Thoracic aorta (tissue), 2 donors: ENCODE data around the gene TTC13. TPM values are rescaled to one million over a fixed set of nuclear protein-coding genes. Genes with fewer than 3 reads are reported as not detected.

Experiments used
- ATAC-seq: fragments of 150-250 bp; one replicate; pipeline ENCODE4 v1.8.0; 2017; ENCODE audit warnings: low read depth; ENCODE audit not compliant: insufficient number of reproducible peaks, low FRiP score
- DNase-seq: peaks from one replicate; pipeline ENCODE4 v3.0.0-alpha.2; 2020; ENCODE audit warnings: low spot score
- H3K27ac ChIP-seq, 2 donors: fragments of 200-600 bp; sonication (generic); 1 replicate in 1 of 2; 2 replicates in 1 of 2; pipeline ENCODE4 v1.5.1; 2016; ENCODE audit warnings: mild to moderate bottlenecking in 2 of 2, moderate library complexity in 2 of 2
- H3K27me3 ChIP-seq: fragments of 200-600 bp; sonication (generic); replicated peaks from 2 replicates; pipeline ENCODE4 v1.6.0; 2016; ENCODE audit warnings: mild to moderate bottlenecking; ENCODE audit not compliant: insufficient read depth
- H3K36me3 ChIP-seq: fragments of 200-600 bp; sonication (generic); one replicate; pipeline ENCODE4 v1.5.1; 2016
- H3K4me1 ChIP-seq, 2 donors: fragments of 200-600 bp; sonication (generic); 1 replicate in 1 of 2; 2 replicates in 1 of 2; pipeline versions ENCODE4 v1.5.1 to v1.6.0; 2016; ENCODE audit warnings: low read depth in 2 of 2, mild to moderate bottlenecking in 1 of 2; ENCODE audit not compliant: control insufficient read depth in 1 of 2
- H3K4me3 ChIP-seq: fragments of 200-600 bp; sonication (generic); 2 replicates; pipeline ENCODE4 v1.5.1; 2016; ENCODE audit warnings: mild to moderate bottlenecking
- H3K9me3 ChIP-seq: fragments of 200-600 bp; sonication (generic); 2 replicates; pipeline ENCODE4 v1.5.1; 2016
- CTCF ChIP-seq: fragments of 200-600 bp; sonication (generic); IDR thresholded peaks from one replicate; pipeline ENCODE4 v1.5.1; 2019; ENCODE audit warnings: antibody characterized with exemption
- total RNA-seq, 2 donors: library from RNA; depleted of rRNA; stranded (reverse); fragments of >200 nt; gene quantifications; one replicate each; pipeline versions ENCODE4 v1.1.0 to v1.2.3, GENCODE V29; 2016

The TTC13 gene
- total RNA-seq, 2 donors from 2014 or later = 35.0 to 66.1 TPM

GRCh38 chr1:230919207-230919606, 59.5 kb downstream of the TTC13 start:
- H3K4me3 ChIP-seq = no peak overlapping the region
- H3K36me3 ChIP-seq = peaks cover 28% of the 10 kb centered on the region
- no peaks in the 10 kb centered on the region for H3K27me3 ChIP-seq
- no peak for TF ChIP-seq CTCF
- ATAC-seq = no peak
- no peak for DNase-seq
- H3K27ac ChIP-seq = no peak overlapping the region
- no peaks in the 10 kb centered on the region for H3K9me3 ChIP-seq
- peaks cover 0 to 5% of the 10 kb centered on the region in 2 donors for H3K4me1 ChIP-seq

- Histone ChIP-seq H3K4me1 (peaks cover 4 to 14% of the 10 kb centered on the region in 2 donors), H3K27me3 (no peaks in the 10 kb centered on the region), H3K9me3 (no peaks in the 10 kb centered on the region), H3K27ac (no peak overlapping the region), H3K4me3 (no peak overlapping the region), H3K36me3 (peaks cover 16% of the 10 kb centered on the region)
- TF ChIP-seq CTCF = peak; percentile 49
- ATAC-seq (peak; percentile 63), DNase-seq (peak; percentile 40)
These were observed 61.2 kb downstream of the TTC13 start for GRCh38 chr1:230917284-230918135.

GRCh38 chr1:230916587-230917283, 61.9 kb downstream of the TTC13 start:
- TF ChIP-seq CTCF = no peak
- DNase-seq (no peak), ATAC-seq (no peak)
- Histone ChIP-seq H3K27ac (no peak overlapping the region), H3K27me3 (no peaks in the 10 kb centered on the region), H3K4me1 (peaks cover 4 to 11% of the 10 kb centered on the region in 2 donors), H3K4me3 (no peak overlapping the region), H3K9me3 (no peaks in the 10 kb centered on the region), H3K36me3 (peaks cover 16% of the 10 kb centered on the region)

GRCh38 chr1:230915078-230915477, 63.6 kb downstream of the TTC13 start:
- no peak overlapping the region for H3K27ac ChIP-seq
- no peaks in the 10 kb centered on the region for H3K27me3 ChIP-seq
- DNase-seq (no peak), ATAC-seq (no peak)
- no peaks in the 10 kb centered on the region for H3K9me3 ChIP-seq
- peaks cover 4 to 24% of the 10 kb centered on the region in 2 donors for H3K4me1 ChIP-seq
- peaks cover 15% of the 10 kb centered on the region for H3K36me3 ChIP-seq
- TF ChIP-seq CTCF = no peak
- no peak overlapping the region for H3K4me3 ChIP-seq

GRCh38 chr1:230913496-230913895, 65.2 kb downstream of the TTC13 start:
- DNase-seq (no peak), ATAC-seq (no peak)
- no peaks in the 10 kb centered on the region for H3K27me3 ChIP-seq
- H3K9me3 ChIP-seq = no peaks in the 10 kb centered on the region
- no peak for TF ChIP-seq CTCF
- peaks cover 8 to 33% of the 10 kb centered on the region in 2 donors for H3K4me1 ChIP-seq
- H3K27ac ChIP-seq = peak overlapping the region; percentile 27 to 31
- no peak overlapping the region for H3K4me3 ChIP-seq
- peaks cover 3% of the 10 kb centered on the region for H3K36me3 ChIP-seq
